ENCODE data around the gene SLC50A1.
A peak's percentile ranks its signal among the peaks of the same experiment; 100 is the strongest.

Gene SLC50A1

GRCh38 chr1:155093911-155094621 lies 41.6 kb upstream of the SLC50A1 start (continued):
- TF ChIP-seq ZNF26 (tag by site-specific recombination; IDR thresholded peaks at IDR 0.05) (no peak), ZNF660 (tag by site-specific recombination; IDR thresholded peaks at IDR 0.05) (peak; percentile 38; the same call in 1 of the 2 replicates), ZNF202 (tag by site-specific recombination; IDR thresholded peaks at IDR 0.05; ENCODE audit: borderline replicate concordance) (no peak), ZNF514 (tag by site-specific recombination; IDR thresholded peaks at IDR 0.05) (no peak), ZNF544 (tag by site-specific recombination; IDR thresholded peaks at IDR 0.05) (no peak), ZEB2 (tag by site-specific recombination; IDR thresholded peaks at IDR 0.05) (peak; percentile 8), ZNF2 (tag by site-specific recombination; IDR thresholded peaks at IDR 0.05) (peak; percentile 56; the same call in 1 of the 2 replicates), ZBTB48 (tag by site-specific recombination; IDR thresholded peaks at IDR 0.05) (peak; percentile 73), ZNF19 (tag by site-specific recombination; IDR thresholded peaks at IDR 0.05; ENCODE audit: low read depth) (no peak), TRIM28 (IDR thresholded peaks at IDR 0.05; ENCODE audit: borderline replicate concordance, low read length) (no peak), YY2 (tag by site-specific recombination; IDR thresholded peaks at IDR 0.05) (no peak; the same call in 1 of the 2 replicates), GFI1B (tag by site-specific recombination; IDR thresholded peaks at IDR 0.05) (no peak), ZNF311 (tag by site-specific recombination; IDR thresholded peaks at IDR 0.05; ENCODE audit: borderline replicate concordance) (no peak), ZNF596 (tag by site-specific recombination; IDR thresholded peaks at IDR 0.05) (no peak), ZNF580 (tag by site-specific recombination; IDR thresholded peaks at IDR 0.05) (no peak), ZNF692 (tag by site-specific recombination; IDR thresholded peaks at IDR 0.05) (peak; percentile 19; the same call in 1 of the 2 replicates), ZFHX2 (tag by site-specific recombination; conservative IDR thresholded peaks at IDR 0.05) (peak; percentile 94), ZNF600 (tag by site-specific recombination; IDR thresholded peaks at IDR 0.05) (peak; percentile 77), HOXC10 (CRISPR knock-in tag; IDR thresholded peaks at IDR 0.05) (no peak), ZNF621 (tag by site-specific recombination; IDR thresholded peaks at IDR 0.05) (no peak), ZNF114 (tag by site-specific recombination; IDR thresholded peaks at IDR 0.05) (no peak), ZSCAN30 (tag by site-specific recombination; IDR thresholded peaks at IDR 0.05) (peak; percentile 27; the same call in 1 of the 2 replicates), ZNF239 (tag by site-specific recombination; IDR thresholded peaks at IDR 0.05) (no peak), ZNF626 (tag by site-specific recombination; IDR thresholded peaks at IDR 0.05) (no peak), ZBTB44 (tag by site-specific recombination; IDR thresholded peaks at IDR 0.05) (0 out of 2 replicates have a peak, but pooled peaks have one; percentile 44), HOXA7 (CRISPR knock-in tag; IDR thresholded peaks at IDR 0.05; ENCODE audit: borderline replicate concordance) (no peak), ZBTB26 (tag by site-specific recombination; optimal IDR thresholded peaks at IDR 0.05) (no peak), ZNF791 (tag by site-specific recombination; IDR thresholded peaks at IDR 0.05) (no peak), ZSCAN16 (tag by site-specific recombination; IDR thresholded peaks at IDR 0.05) (no peak), PRDM4 (tag by site-specific recombination; IDR thresholded peaks at IDR 0.05) (no peak), ZNF423 (tag by site-specific recombination; IDR thresholded peaks at IDR 0.05) (peak; percentile 32; the same call in 1 of the 2 replicates), ZNF571 (tag by site-specific recombination; IDR thresholded peaks at IDR 0.05) (no peak)

Measured in HEK293 (cell line).